GM21717 (cell line): ENCODE measurements around the gene POLR2J2.
"Not testable (repeated sequence)": the region's sequence is repeated elsewhere in the genome, so short reads cannot be mapped to it uniquely, and the experiment has no call there.

Experiments
- ATAC-seq: cut with Tn5 transposase; IDR thresholded peaks from one replicate; pipeline ENCODE4 v1.9.1; 2021; ENCODE audit warnings: mild to moderate bottlenecking, moderate library complexity; ENCODE audit not compliant: unreplicated experiment

The POLR2J2 gene

DNA sequence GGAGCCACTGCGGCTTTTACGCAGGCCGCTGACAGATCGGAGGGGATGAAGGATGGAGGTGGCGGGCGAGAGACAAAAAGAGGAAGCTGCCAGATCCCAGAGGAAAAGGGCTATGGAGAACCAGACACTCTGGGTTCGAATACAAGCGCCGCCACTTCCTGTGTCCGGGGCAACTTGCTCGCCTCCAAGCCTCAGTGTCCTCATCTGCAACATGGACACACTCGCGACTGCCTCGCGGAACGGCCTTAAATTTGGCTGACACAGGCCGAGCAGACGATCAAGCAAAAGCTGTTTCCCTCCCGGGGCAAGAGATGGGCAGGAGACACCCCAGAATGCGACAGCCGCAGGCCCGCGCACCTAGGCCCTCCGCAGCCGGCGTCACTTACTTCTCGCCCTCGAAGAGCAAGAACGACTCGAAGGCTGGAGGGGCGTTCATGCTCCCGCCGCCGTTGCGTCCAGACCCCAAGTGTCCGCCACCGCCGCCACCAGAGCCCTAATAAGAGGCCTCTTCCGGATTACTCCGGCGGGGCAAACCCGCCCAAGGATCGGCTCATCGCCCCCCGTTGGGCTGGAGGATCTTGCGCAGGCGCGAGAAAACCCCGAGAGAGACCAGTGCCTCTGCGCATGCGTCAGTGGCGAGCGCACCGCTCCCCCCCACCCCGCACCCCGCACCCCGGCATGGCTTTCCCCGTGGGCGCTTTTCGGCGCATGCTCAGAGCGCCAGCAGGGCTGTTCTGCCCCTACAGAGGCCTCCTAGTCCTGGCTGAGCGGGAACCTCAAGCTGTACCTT, at the start of gene POLR2J2:
Gene POLR2J2, minus strand, starts transcription at position 498 of the 790 bp plus-strand sequence. Its CDS starts 62 bp downstream, at position 436.
- peak; percentile 40 for ATAC-seq

DNA sequence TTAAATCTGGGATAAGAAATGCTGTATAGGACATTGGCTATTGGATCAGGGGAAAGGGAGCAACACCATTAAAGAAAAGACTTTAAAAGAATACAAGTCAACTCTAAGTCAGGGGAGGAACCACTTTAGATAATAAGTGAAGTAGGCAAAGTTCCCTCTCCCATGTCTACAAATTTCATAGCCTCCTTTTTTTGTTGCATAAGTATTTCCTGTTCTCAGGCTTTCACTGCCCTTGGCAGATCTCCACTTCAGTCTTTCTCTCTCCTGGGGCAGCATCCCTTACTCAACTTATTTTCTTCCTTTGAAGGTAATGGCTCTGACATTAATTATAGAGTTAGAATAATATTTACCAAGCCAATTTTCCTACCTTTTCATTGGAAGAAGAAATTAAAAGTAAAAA, 47.0 kb upstream of the POLR2J2 start:
- ATAC-seq: not testable (repeated sequence)

DNA sequence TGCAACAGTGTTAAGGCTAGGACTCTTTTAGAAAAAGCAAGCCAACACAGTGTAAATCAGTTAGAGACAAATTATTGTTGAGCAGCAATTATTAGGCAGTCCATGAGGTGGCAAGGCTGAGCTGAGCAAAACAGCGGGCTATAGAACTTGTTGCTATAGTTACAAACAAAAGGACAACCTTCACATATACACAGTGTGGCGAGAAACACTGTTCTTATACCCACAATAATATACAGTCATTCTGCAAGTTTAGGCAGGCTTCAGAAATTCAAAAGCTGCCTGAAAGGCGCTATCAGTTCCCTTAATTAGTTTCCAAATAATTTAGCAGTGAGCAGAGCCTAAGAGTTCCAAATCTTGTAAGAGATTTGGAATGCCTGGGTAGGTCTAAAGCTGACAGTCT, 44.3 kb upstream of the POLR2J2 start:
- peak; percentile 44 for ATAC-seq

DNA sequence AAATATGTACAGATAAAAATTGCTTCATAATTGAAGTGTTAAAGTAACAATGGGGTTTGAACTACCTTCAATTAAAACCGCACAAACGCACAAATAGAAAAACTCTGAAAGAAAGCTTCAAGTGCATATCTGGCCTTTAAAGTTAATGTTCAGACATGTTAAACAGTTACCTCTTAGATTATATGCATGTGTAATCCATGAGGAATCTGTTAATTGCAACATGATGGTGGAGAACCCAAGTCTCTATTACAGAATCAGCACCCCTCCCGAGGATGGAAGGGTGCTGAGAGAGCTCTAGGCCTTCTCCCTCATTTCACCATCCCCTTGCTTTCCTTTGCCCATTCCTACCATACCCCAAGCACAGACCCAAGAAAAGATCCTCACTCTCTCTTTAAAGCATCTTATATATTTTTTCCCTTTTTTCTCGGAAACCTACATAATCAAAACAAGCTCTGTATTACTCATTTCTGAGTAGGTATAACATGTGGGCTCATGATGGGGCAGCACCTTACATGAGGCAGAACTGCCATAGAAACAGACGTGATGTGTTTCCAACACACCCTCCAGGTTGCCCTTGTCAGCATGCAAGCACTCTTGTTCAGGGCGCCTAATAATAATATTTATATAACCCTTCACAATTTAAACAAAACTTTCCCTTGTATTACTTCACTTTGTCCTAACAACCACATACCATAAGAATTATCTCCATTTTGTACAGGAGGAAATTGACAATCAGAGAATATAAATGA, 43.5 kb upstream of the POLR2J2 start:
- ATAC-seq: not testable (repeated sequence)

DNA sequence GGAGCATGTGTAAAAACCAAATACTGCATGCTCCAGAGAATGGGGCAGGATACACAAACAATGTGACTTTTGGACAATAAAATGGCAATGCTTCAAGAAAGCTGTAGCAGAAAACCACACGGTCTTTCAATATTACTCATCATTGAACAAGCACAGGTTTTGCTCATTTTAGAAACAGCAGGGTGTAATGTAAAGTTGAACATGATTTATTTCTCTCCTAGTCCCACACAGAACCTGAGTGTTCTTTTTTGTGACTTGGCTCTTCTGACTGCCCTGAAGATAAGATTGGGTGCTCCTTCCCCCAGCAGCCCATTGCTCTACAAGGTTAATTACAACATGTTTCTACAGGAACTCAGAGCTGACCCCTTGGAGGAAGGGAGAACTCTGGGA, 42.2 kb upstream of the POLR2J2 start:
- ATAC-seq: peak; percentile 65

DNA sequence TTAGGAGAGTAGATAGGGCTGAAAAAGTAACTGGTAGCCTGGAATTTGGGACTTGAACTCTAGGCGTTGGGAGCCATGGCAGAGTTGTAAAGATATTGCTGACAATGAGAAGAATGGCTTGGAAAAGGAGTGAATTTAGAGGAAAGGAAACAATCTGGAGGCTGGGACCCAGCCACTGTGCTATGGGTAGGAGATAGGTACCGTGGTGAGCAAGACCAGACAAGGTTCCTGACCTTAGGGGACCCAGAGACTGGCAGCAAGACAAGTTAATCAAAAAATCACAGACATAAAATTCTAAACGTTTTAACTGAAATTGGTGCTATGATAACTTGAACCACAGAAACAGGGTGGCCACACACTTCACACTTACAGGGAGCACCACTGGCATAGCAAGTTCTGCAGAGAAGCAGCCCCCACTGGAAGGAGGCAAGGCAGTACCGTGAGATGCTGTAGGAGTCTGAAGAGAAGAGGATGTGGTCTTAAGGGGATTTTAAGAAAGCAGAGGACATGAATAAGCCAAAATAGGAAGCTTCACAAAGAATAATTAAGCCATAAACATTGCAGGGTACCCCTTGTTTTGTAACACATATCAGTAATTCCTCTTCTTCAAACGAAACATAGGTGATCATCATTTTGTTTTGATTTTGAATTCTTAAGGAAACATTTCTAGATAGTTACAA, 41.7 kb upstream of the POLR2J2 start:
- peak; percentile 78 for ATAC-seq

DNA sequence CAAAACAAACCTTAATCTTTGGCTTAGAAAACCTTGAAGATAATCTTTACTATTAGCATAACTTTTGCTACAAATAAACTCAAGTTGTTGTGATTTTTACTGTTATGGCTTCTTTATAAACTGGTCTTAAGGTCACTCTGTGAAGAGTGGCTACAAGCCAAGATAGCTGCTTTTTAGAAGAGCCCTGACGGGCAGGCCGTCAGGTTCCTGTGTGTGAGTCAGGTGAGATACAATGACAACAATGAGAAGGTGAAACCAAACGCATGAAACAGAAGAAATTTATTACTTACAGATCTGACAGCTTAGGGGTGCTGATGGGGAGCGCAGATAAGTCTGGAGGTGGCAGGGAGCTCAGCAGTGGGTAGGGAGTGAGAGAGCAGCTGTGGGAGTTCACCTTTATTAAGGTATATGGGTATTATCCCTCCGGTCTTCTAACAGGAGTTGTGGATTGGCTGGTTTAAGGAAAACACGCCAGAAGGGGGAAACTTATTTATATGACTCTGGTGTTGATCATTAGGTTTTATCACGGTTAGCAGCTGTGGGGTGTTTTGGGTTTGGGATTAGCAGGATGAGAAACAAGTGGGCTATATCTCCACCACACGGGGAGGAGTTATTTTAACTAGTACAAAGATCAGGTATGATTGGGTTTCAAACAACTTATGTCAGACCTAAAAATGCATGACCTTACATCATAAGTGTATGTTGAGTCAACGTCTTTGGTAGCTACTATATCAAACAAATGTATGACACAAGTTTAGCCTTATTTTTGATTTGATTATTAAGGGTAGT, 27.7 kb upstream of the POLR2J2 start:
- not testable (repeated sequence) for ATAC-seq

DNA sequence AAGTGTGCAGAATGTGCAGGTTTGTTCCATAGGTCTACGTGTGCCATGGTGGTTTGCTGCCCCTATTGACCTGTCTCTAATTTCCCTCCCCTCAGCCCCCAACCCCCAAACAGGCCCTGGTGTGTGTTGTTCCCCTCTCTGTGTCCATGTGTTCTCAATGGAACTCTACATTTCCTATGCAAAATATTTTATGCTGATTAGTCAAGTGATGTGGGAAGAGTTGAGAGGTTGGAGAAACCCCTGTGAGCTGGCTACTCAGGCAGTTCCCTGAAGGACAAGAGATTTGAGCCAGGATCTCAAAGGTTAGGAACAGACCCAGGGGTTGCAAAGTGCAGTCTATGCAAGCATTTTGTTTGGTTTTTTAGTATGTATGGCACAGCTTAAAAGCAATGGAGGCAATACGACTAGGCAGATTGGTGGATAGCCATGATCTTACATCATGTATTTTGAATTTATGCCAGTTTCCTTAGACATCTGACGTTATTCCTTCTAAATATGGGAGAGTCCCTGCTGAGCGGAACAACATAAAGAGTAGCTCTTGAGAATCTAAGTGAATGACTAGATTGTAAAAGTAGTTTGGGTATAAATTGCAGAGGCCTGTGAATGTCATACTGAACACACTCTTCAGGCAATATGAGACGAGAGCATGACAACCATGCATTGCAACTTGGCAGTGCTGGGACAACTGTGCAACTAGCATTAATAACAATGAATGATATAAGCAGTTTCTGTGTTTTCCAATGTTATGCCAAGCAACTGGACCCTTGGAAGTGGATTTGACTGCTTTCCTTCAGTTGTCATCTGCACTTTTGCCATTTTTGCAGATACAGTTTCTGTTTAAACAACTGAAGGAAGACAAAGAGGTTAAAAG, 26.4 kb upstream of the POLR2J2 start:
- not testable (repeated sequence) for ATAC-seq

DNA sequence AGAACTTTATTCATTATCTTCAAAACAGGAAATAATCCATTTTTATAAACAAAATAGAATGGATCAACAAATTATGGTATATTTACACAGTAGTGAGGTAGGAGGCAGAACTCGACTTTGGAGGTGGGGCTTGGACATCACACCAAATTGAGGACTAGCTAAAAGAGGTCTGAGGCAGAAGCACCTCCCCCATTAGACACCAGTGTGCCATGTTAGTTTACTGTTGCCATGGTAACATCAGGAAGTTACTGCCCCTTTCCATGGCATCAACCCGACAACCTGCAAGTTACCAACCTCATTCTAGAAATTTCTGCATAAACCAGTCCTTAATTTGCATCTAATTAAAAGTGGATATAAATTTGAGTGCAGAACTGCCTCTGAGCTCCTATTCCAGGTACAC, 24.5 kb upstream of the POLR2J2 start:
- ATAC-seq: not testable (repeated sequence)

DNA sequence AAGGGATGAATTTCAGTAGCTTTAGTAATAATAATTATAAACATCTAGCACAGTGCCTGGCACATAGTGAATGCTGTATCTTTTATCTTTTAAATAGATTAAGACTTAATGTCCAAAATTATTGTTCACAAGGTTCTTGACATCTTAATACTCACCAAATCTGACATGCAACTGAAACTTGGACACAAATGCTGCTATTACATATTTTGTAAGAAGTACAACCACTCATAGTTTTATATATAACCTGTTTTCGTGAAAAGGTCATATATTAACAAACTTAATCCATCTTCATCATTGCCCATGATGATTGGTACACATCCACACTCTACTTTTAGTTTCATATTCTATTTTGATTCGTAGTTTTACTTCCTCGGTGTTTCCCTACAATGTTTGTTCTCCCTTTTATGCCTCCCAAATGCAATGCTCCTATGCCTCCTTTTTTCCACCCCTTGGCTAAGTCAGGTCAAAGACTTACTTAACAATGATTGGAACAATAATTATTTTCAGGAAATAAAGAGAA, 23.6 kb upstream of the POLR2J2 start:
- ATAC-seq: peak; percentile 83

DNA sequence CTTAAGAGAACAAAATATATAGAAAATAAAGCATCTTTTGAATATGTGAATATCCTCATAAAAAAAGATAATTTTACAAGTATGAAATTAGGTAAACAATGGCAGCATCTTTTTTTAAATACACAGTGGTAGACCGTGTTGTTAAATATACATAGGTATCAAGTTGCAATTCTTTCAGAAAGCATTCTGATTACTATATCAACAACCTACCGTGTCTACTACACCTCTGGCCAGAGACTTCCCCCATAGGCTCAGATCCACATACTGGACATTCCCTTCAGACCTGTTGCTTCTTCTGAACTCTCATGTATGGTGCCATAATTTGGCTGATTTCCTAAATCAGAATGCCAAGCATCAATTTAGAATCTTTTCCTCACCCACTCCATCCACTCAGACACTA, 22.5 kb upstream of the POLR2J2 start:
- not testable (repeated sequence) for ATAC-seq

DNA sequence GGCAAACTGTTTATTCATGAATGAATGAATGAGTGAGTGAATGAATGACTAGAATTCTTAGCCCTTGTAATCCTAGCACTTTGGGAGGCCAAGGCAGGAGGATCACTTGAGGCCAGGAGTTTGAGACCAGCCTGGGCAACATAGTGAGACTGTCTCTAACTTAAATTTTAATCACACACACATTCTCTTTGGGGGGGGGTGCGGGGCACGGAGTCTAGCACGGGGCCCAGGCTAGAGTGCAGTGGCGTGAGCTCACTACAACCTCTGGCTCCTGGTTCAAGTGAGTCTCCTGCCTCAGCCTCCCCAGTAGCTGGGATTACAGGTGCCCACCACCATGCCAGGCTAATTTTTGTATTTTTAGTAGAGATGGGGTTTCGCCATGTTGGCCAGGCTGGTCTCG, 19.1 kb upstream of the POLR2J2 start:
- ATAC-seq: not testable (repeated sequence)

DNA sequence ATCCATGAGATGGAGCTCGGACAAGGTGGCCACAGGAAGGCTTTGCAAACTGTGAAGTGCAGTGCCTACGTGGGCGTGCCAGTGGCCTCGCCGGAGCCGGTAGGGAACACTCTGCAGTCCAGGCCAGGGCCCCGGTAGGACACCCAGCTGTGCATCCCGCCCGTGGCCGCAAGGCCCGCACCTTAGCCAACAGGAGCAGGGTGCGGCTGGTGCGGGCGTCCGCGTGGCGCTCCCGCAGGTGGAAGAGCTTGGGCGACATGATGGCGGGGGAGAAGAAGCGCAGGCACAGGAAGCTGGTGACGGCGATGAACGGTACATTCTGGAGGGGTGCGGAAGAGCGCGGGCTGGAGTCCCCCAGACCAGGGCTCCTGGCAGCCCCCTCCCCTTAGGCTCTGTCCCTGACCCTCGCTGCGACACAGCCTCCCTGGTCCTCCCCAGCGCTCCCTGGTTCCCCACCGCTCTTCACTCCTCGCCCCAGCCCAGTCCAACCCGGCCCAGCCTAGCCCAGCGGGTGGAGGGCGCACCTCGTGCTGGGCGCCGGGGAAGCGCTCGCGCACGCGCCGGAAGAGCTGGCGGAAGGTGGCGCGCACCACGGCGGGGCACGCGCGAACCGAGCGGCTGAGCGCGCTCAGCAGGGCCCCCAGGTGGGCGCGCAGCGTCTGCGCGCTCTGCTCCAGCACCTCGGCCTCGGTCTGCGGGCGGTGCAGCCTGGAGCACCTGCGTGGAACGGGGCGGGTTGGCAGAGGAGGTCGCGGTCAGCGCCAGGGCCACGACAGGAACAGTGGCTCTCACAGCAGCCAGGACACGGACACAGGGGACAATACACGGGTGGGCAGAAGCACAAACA, 18.2 kb upstream of the POLR2J2 start:
- ATAC-seq: peak; percentile 43

DNA sequence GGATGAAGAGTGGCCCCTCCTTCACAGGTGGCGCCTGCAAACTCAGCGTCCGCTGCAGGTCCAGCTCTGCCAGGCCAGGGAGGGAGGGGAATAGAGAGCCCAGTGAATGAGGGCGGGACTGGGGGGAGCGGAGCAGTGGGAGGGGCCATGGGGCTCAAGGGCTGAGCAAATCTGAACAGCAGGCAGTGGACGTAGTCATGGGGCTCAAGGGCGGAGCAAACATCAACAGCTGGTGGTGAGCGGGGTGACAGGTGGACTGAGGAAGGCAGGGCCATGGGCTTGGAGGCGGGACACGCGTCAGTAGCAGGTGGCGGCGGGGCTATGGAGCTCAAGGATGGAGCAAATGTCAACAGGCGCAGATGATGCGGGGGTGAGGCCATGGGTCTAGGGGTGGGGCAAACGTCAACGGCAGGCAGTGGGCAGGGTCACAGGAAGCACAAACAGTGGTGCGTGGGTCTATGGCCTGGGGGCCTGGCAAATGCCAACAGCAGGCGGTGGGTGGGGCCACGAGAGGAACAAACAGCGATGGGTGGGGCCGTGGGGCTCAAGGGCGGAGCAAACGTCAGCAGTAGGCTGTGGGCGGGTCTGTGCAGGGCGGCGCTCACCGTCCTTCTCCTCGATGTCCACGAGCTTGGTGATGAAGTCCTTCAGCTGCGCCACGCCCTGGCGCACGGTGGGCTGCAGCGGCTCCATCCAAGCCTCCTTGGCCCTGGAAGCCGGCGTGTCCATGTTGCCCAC, 17.0 kb upstream of the POLR2J2 start:
- peak; percentile 58 for ATAC-seq

DNA sequence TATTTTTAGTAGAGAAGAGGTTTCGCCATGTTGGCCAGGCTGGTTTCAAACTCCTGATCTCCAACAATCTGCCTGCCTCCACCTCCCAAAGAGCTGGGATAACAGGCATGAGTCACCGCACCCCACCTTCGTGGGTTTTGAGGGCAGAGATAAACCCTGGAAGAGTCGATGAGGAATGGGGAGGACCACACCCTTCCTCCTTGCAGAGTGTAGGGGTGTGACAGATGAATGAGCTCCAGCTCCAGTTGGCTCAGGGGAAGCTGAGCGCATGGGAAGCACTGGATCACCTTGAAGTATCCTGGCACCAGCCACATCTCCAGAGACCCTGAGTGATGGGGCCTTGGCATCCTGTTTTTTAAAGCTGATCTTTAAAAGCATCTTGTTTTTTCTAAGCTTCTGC, 11.1 kb upstream of the POLR2J2 start:
- not testable (repeated sequence) for ATAC-seq

DNA sequence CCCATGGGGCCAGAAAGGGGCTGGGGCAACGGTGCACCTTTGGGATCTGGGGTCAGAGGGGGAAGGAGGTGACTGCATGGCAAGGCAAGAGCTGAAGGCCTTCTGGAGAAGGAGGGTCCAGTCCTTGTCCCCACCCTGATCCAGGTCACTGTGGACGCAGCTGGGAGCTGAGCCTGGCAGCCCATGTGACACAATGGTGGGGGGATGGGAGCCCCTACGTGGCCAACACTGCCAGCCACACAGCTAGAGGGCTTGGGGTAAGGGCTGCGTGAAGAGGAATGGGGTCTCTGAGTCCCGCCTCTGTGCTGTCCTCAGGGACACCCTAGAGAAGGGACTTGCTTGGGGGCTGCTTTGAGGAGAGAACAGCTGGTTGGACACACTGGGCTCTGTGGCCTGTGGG, 9.3 kb upstream of the POLR2J2 start:
- not testable (repeated sequence) for ATAC-seq

DNA sequence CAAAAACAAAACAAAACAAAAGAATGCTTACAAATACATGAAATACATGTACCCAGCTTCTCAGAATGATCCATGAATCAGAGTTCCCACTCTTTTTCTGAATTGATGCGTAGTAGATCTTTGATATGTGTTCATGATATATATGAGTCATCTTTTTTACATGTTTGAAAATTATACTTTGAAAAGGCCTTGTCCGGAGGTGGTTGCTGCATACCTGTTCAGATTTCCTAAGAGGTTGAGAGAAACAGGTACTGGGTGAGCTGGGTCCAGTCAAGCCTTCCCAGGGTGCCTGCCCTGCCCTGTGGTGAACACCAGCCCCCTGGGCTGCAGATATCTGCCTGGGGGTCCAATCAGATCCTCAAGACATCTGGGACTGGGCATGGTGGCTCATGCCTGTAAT, 4.1 kb upstream of the POLR2J2 start:
- not testable (repeated sequence) for ATAC-seq
